Fibroblast of lung (primary cell): ENCODE data around the gene AMHR2. TPM values are rescaled to one million over a fixed set of nuclear protein-coding genes. Genes with fewer than 3 reads are reported as not detected.
"Not testable (repeated sequence)": the region's sequence is repeated elsewhere in the genome, so short reads cannot be mapped to it uniquely, and the experiment has no call there.

Experiments
- DNase-seq, 2 donors: peaks; one replicate each; pipeline versions ENCODE4 v3.0.0 to v3.0.0-alpha.2; 2010; ENCODE audit warnings: low read depth in 2 of 2
- H2AFZ ChIP-seq: 2 replicates; pipeline ENCODE4 v1.5.1; 2012; ENCODE audit warnings: low read length, control low read depth, inconsistent platforms
- H3K27ac ChIP-seq: 2 replicates; pipeline ENCODE4 v1.5.1; 2011; ENCODE audit warnings: low read length, control low read depth; ENCODE audit not compliant: insufficient read depth
- H3K27me3 ChIP-seq: 2 replicates; pipeline ENCODE4 v1.5.1; 2011; ENCODE audit warnings: mild to moderate bottlenecking, low read length; ENCODE audit not compliant: control insufficient read depth, insufficient read depth
- H3K36me3 ChIP-seq: 2 replicates; pipeline ENCODE4 v1.5.1; 2011; ENCODE audit warnings: low read length; ENCODE audit not compliant: control insufficient read depth, insufficient read depth
- H3K4me1 ChIP-seq: 2 replicates; pipeline ENCODE4 v1.5.1; 2011; ENCODE audit warnings: low read length; ENCODE audit not compliant: control insufficient read depth, insufficient read depth; ENCODE audit errors: extremely low read depth
- H3K4me2 ChIP-seq: 2 replicates; pipeline ENCODE4 v1.5.1; 2011; ENCODE audit warnings: low read length, control low read depth; ENCODE audit not compliant: insufficient read depth; ENCODE audit errors: extremely low read depth
- H3K4me3 ChIP-seq, 4 experiments: fragments of 200-600 bp in 1 of 4; sonication (generic) in 1 of 4; replicated peaks in 1 of 4; 2 replicates each; pipeline ENCODE4 v1.5.1; 2011 to 2016; ENCODE audit warnings: low read length in 4 of 4, low read depth in 3 of 4, mild to moderate bottlenecking in 3 of 4, control low read depth in 2 of 4, inconsistent platforms in 1 of 4, mixed read lengths in 1 of 4; ENCODE audit not compliant: insufficient read depth in 1 of 4; ENCODE audit errors: control extremely low read depth in 1 of 4
- H3K79me2 ChIP-seq: 2 replicates; pipeline ENCODE4 v1.5.1; 2012; ENCODE audit warnings: mild to moderate bottlenecking, low read length, inconsistent platforms; ENCODE audit not compliant: control insufficient read depth, insufficient read depth
- H3K9ac ChIP-seq: 2 replicates; pipeline ENCODE4 v1.5.1; 2011; ENCODE audit warnings: mild to moderate bottlenecking, low read length, control low read depth; ENCODE audit not compliant: insufficient read depth
- H3K9me3 ChIP-seq: 2 replicates; pipeline ENCODE4 v1.5.1; 2012; ENCODE audit warnings: low read depth, low read length; ENCODE audit not compliant: control insufficient read depth, insufficient read depth
- H4K20me1 ChIP-seq: 2 replicates; pipeline ENCODE4 v1.5.1; 2011; ENCODE audit warnings: low read length; ENCODE audit not compliant: control insufficient read depth, insufficient read depth; ENCODE audit errors: extremely low read depth
- EZH2 ChIP-seq: IDR thresholded peaks from 2 replicates; pipeline ENCODE4 v1.5.1; 2012; ENCODE audit warnings: low read length, control low read depth, mild to moderate bottlenecking; ENCODE audit errors: missing control alignments
- polyA plus RNA-seq, 2 donors: library from polyadenylated mRNA; depleted of rRNA in 1 of 2; stranded (reverse) in 1 of 2; unstranded in 1 of 2; fragments of >200 nt; gene quantifications; 2 replicates each; pipeline ENCODE4 v1.2.1, GENCODE V29; 2011 to 2012; ENCODE audit warnings: missing spikeins in 1 of 2
- total RNA-seq: library from RNA; depleted of rRNA; stranded (reverse); fragments of >200 nt; gene quantifications from 2 replicates; pipeline ENCODE4 v1.2.1, GENCODE V29; 2014
- TF ChIP-seq, protein P1 (sequence below), 2 donors: IDR thresholded peaks in 1 of 2; conservative IDR thresholded peaks in 1 of 2; 1 replicate in 1 of 2; 2 replicates in 1 of 2; pipeline ENCODE4 v1.5.1; 2011 to 2012; ENCODE audit warnings: low read length in 2 of 2, control low read depth in 1 of 2, inconsistent platforms in 1 of 2, low read depth in 1 of 2, mild to moderate bottlenecking in 1 of 2

The AMHR2 gene
- total and polyA plus RNA-seq, 2 donors (not counting 1 experiment from before 2014, with no cell fraction given): not detected

- Histone ChIP-seq H2AFZ (no peak overlapping the region), H3K27ac (no peak overlapping the region), H3K9me3 (no peaks in the 10 kb centered on the region), H3K4me3 (no peak overlapping the region), H3K4me1 (peaks cover 2% of the 10 kb centered on the region), H3K4me2 (no peak overlapping the region), H4K20me1 (no peaks in the 10 kb centered on the region), H3K27me3 (no peaks in the 10 kb centered on the region), H3K36me3 (no peaks in the 10 kb centered on the region), H3K9ac (no peak overlapping the region), H3K79me2 (peaks cover 33% of the 10 kb centered on the region)
- no peak for TF ChIP-seq EZH2
- TF ChIP-seq, protein P1, sequence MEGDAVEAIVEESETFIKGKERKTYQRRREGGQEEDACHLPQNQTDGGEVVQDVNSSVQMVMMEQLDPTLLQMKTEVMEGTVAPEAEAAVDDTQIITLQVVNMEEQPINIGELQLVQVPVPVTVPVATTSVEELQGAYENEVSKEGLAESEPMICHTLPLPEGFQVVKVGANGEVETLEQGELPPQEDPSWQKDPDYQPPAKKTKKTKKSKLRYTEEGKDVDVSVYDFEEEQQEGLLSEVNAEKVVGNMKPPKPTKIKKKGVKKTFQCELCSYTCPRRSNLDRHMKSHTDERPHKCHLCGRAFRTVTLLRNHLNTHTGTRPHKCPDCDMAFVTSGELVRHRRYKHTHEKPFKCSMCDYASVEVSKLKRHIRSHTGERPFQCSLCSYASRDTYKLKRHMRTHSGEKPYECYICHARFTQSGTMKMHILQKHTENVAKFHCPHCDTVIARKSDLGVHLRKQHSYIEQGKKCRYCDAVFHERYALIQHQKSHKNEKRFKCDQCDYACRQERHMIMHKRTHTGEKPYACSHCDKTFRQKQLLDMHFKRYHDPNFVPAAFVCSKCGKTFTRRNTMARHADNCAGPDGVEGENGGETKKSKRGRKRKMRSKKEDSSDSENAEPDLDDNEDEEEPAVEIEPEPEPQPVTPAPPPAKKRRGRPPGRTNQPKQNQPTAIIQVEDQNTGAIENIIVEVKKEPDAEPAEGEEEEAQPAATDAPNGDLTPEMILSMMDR (conservative IDR thresholded peaks at IDR 0.05 in 1 of 2, IDR thresholded peaks at IDR 0.05 in 1 of 2; ENCODE audit: low read depth in 1 of 2, low read length in 2 of 2): no peak
- DNase-seq: no peak
These were observed 23.8 kb upstream of the AMHR2 start for GRCh38 chr12:53399896-53400295.

GRCh38 chr12:53402351-53402750, 21.3 kb upstream of the AMHR2 start:
- not testable (repeated sequence) for H3K36me3 ChIP-seq, H3K9ac ChIP-seq, H4K20me1 ChIP-seq, H3K27ac ChIP-seq, DNase-seq, H3K4me1 ChIP-seq, H3K27me3 ChIP-seq, H3K4me2 ChIP-seq, H2AFZ ChIP-seq, H3K9me3 ChIP-seq, H3K4me3 ChIP-seq
- H3K79me2 ChIP-seq: peaks cover 22% of the 10 kb centered on the region

DNA sequence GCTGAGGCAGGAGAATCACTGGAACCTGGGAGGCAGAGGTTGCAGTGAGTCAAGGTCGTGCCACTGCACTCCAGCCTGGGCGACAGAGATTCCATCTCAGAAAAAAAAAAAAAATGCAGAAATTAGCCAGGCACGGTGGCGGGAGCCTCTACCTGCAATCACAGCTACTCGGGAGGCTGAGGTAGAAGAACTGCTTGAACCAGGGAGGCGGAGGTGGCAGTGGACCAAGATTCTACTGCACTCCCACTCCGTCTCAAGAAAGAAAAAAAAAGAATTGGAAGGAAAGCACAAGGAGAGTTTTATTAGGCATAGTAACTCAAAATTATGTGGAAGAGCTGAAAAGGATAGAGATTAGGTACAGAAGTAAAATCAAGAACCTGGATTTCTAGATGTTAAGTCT, 20.8 kb upstream of the AMHR2 start:
- no peak for DNase-seq
- H3K9ac ChIP-seq: no peak overlapping the region
- H4K20me1 ChIP-seq: no peaks in the 10 kb centered on the region
- no peak overlapping the region for H3K27ac ChIP-seq
- H3K4me3 ChIP-seq: no peak overlapping the region
- H3K4me2 ChIP-seq: no peak overlapping the region
- peaks cover 2% of the 10 kb centered on the region for H3K36me3 ChIP-seq
- TF ChIP-seq, protein P1 (conservative IDR thresholded peaks at IDR 0.05 in 1 of 2, IDR thresholded peaks at IDR 0.05 in 1 of 2; ENCODE audit: low read depth in 1 of 2, low read length in 2 of 2): no peak
- no peak for TF ChIP-seq EZH2
- peaks cover 19% of the 10 kb centered on the region for H3K79me2 ChIP-seq
- H2AFZ ChIP-seq: no peak overlapping the region
- H3K4me1 ChIP-seq: peaks cover 2% of the 10 kb centered on the region
- H3K27me3 ChIP-seq: no peaks in the 10 kb centered on the region
- no peaks in the 10 kb centered on the region for H3K9me3 ChIP-seq
